MCF 10A (cell line): ENCODE measurements around the gene CDKN1A. TPM values are rescaled to one million over a fixed set of nuclear protein-coding genes. Genes with fewer than 3 reads are reported as not detected.

Experiments used
- BruUV-seq: library from RNA; stranded (reverse); fragments of 400-500 nt; replicated peaks from 2 replicates; lab custom pipeline; 2021; lab: Mats Ljungman, UMichigan
- CTCF ChIA-PET: fragments of 300-600 bp; sonication (Branson Sonifier 250); formaldehyde crosslinking; extraction: SDS; loops from one replicate; lab custom pipeline; 2021; ENCODE audit warnings: antibody characterized with exemption, inconsistent platforms; lab: Yijun Ruan, JAX
- POLR2A ChIA-PET: fragments of 300-600, 350-650 bp; sonication (Branson Sonifier 250); formaldehyde crosslinking; extraction: SDS; loops from one replicate; lab custom pipeline; 2020; ENCODE audit warnings: antibody characterized with exemption, inconsistent platforms; lab: Yijun Ruan, JAX
- DNase-seq: peaks from one replicate; pipeline ENCODE4 v3.0.0-alpha.2; 2018; ENCODE audit not compliant: unreplicated experiment
- H3K27ac Mint-ChIP-seq: one replicate; pipeline ENCODE4 v1.8.0; 2022; ENCODE audit warnings: mild to moderate bottlenecking, low read depth, mixed read lengths; ENCODE audit not compliant: unreplicated experiment
- H3K27me3 Mint-ChIP-seq: one replicate; pipeline ENCODE4 v1.8.0; 2022; ENCODE audit warnings: mixed read lengths; ENCODE audit not compliant: insufficient read depth, unreplicated experiment
- H3K36me3 Mint-ChIP-seq: one replicate; pipeline ENCODE4 v1.8.0; 2022; ENCODE audit warnings: mild to moderate bottlenecking, moderate library complexity, mixed read lengths; ENCODE audit not compliant: insufficient read depth, unreplicated experiment
- H3K4me1 Mint-ChIP-seq: one replicate; pipeline ENCODE4 v1.8.0; 2022; ENCODE audit warnings: mixed read lengths; ENCODE audit not compliant: insufficient read depth, unreplicated experiment
- H3K4me3 Mint-ChIP-seq: one replicate; pipeline ENCODE4 v1.8.0; 2022; ENCODE audit warnings: mild to moderate bottlenecking, moderate library complexity, mixed read lengths; ENCODE audit not compliant: unreplicated experiment
- H3K9me3 Mint-ChIP-seq: one replicate; pipeline ENCODE4 v1.8.0; 2022; ENCODE audit warnings: mixed read lengths; ENCODE audit not compliant: unreplicated experiment
- intact Hi-C: fragments of 100-400 bp; cut with micrococcal nuclease; formaldehyde crosslinking; loops from 2 replicates; pipeline ENCODE4 v1.14.1; 2022
- total RNA-seq: library from RNA; stranded (reverse); gene quantifications from 2 replicates; pipeline ENCODE4 v1.2.3, GENCODE V29; 2022
- TF ChIP-seq, protein P1 (sequence below): fragments of 200-600 bp; IDR thresholded peaks from one replicate; pipeline ENCODE4 v1.8.0; 2022; ENCODE audit warnings: antibody characterized with exemption, mild to moderate bottlenecking; ENCODE audit not compliant: unreplicated experiment

Gene CDKN1A
- total RNA-seq, 1 experiment from 2014 or later, result 407 TPM

DNA sequence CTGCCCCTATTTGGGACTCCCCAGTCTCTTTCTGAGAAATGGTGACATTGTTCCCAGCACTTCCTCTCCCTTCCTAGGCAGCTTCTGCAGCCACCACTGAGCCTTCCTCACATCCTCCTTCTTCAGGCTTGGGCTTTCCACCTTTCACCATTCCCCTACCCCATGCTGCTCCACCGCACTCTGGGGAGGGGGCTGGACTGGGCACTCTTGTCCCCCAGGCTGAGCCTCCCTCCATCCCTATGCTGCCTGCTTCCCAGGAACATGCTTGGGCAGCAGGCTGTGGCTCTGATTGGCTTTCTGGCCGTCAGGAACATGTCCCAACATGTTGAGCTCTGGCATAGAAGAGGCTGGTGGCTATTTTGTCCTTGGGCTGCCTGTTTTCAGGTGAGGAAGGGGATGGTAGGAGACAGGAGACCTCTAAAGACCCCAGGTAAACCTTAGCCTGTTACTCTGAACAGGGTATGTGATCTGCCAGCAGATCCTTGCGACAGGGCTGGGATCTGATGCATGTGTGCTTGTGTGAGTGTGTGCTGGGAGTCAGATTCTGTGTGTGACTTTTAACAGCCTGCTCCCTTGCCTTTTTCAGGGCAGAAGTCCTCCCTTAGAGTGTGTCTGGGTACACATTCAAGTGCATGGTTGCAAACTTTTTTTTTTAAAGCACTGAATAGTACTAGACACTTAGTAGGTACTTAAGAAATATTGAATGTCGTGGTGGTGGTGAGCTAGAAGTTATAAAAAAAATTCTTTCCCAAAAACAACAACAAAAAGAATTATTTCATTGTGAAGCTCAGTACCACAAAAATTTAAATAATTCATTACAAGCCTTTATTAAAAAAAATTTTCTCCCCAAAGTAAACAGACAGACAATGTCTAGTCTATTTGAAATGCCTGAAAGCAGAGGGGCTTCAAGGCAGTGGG lies 2.1 kb upstream of the CDKN1A start:
- TF ChIP-seq, protein P1, sequence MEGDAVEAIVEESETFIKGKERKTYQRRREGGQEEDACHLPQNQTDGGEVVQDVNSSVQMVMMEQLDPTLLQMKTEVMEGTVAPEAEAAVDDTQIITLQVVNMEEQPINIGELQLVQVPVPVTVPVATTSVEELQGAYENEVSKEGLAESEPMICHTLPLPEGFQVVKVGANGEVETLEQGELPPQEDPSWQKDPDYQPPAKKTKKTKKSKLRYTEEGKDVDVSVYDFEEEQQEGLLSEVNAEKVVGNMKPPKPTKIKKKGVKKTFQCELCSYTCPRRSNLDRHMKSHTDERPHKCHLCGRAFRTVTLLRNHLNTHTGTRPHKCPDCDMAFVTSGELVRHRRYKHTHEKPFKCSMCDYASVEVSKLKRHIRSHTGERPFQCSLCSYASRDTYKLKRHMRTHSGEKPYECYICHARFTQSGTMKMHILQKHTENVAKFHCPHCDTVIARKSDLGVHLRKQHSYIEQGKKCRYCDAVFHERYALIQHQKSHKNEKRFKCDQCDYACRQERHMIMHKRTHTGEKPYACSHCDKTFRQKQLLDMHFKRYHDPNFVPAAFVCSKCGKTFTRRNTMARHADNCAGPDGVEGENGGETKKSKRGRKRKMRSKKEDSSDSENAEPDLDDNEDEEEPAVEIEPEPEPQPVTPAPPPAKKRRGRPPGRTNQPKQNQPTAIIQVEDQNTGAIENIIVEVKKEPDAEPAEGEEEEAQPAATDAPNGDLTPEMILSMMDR, result no peak
- H3K9me3 Mint-ChIP-seq, result no peaks in the 10 kb centered on the region
- TSS peak; percentile 8 for BruUV-seq
- ChIA-PET POLR2A (interaction anchor here (0.6 to 17.5 kb wide), 22 partner anchors 9 to 950 kb away, joined by 3 to 495 read pairs (median 6); partner anchors contain the start of genes PPIL1 and SRSF3), CTCF (interaction anchor here (0.7 to 8.0 kb wide), 8 partner anchors 9 to 1208 kb away, joined by 3 to 37 read pairs (median 5); no protein-coding TSS in a partner anchor)
- intact Hi-C loops, result loop anchor here (1.0 to 5.0 kb wide), 3 partner anchors 9 to 129 kb away; partner anchors contain the start of gene STK38
- peaks cover 28% of the 10 kb centered on the region for H3K4me1 Mint-ChIP-seq
- H3K36me3 Mint-ChIP-seq, result peaks cover 36% of the 10 kb centered on the region
- peak; percentile 72 for DNase-seq
- H3K27ac Mint-ChIP-seq, result peak overlapping the region; percentile 97
- no peaks in the 10 kb centered on the region for H3K27me3 Mint-ChIP-seq
- peak overlapping the region; percentile 87 for H3K4me3 Mint-ChIP-seq

DNA sequence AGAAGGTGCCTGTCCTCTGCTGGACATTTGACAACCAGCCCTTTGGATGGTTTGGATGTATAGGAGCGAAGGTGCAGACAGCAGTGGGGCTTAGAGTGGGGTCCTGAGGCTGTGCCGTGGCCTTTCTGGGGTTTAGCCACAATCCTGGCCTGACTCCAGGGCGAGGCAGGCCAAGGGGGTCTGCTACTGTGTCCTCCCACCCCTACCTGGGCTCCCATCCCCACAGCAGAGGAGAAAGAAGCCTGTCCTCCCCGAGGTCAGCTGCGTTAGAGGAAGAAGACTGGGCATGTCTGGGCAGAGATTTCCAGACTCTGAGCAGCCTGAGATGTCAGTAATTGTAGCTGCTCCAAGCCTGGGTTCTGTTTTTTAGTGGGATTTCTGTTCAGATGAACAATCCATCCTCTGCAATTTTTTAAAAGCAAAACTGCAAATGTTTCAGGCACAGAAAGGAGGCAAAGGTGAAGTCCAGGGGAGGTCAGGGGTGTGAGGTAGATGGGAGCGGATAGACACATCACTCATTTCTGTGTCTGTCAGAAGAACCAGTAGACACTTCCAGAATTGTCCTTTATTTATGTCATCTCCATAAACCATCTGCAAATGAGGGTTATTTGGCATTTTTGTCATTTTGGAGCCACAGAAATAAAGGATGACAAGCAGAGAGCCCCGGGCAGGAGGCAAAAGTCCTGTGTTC lies 1.3 kb upstream of the CDKN1A start:
- no peaks in the 10 kb centered on the region for H3K27me3 Mint-ChIP-seq
- TSS peak; percentile 36 for BruUV-seq
- ChIA-PET POLR2A (interaction anchor here (0.6 to 17.5 kb wide), 22 partner anchors 9 to 951 kb away, joined by 3 to 495 read pairs (median 6); partner anchors contain the start of genes PPIL1 and SRSF3), CTCF (interaction anchor here (1.1 to 8.0 kb wide), 7 partner anchors 10 to 82 kb away, joined by 3 to 37 read pairs (median 5); no protein-coding TSS in a partner anchor)
- TF ChIP-seq, protein P1, result no peak
- intact Hi-C loops, result loop anchor here (1.0 to 5.0 kb wide), 3 partner anchors 10 to 130 kb away; partner anchors contain the start of gene STK38
- peak overlapping the region; percentile 97 for H3K27ac Mint-ChIP-seq
- peak; percentile 47 for DNase-seq
- peaks cover 29% of the 10 kb centered on the region for H3K4me1 Mint-ChIP-seq
- H3K36me3 Mint-ChIP-seq, result peaks cover 44% of the 10 kb centered on the region
- H3K9me3 Mint-ChIP-seq, result no peaks in the 10 kb centered on the region
- peak overlapping the region; percentile 87 for H3K4me3 Mint-ChIP-seq

DNA sequence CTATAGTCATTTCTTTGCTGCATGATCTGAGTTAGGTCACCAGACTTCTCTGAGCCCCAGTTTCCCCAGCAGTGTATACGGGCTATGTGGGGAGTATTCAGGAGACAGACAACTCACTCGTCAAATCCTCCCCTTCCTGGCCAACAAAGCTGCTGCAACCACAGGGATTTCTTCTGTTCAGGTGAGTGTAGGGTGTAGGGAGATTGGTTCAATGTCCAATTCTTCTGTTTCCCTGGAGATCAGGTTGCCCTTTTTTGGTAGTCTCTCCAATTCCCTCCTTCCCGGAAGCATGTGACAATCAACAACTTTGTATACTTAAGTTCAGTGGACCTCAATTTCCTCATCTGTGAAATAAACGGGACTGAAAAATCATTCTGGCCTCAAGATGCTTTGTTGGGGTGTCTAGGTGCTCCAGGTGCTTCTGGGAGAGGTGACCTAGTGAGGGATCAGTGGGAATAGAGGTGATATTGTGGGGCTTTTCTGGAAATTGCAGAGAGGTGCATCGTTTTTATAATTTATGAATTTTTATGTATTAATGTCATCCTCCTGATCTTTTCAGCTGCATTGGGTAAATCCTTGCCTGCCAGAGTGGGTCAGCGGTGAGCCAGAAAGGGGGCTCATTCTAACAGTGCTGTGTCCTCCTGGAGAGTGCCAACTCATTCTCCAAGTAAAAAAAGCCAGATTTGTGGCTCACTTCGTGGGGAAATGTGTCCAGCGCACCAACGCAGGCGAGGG lies 594 bp upstream of the CDKN1A start:
- intact Hi-C loops, result loop anchor here (1.0 to 5.0 kb wide), 3 partner anchors 11 to 131 kb away; partner anchors contain the start of gene STK38
- BruUV-seq, result no TSS peak
- peaks cover 51% of the 10 kb centered on the region for H3K36me3 Mint-ChIP-seq
- H3K4me1 Mint-ChIP-seq, result peaks cover 29% of the 10 kb centered on the region
- peak; percentile 49 for DNase-seq
- ChIA-PET POLR2A (interaction anchor here (0.6 to 17.5 kb wide), 29 partner anchors 10 to 1141 kb away, joined by 3 to 495 read pairs (median 5); partner anchors contain the start of gene SRSF3), CTCF (interaction anchor here (1.1 to 8.0 kb wide), 5 partner anchors 11 to 54 kb away, joined by 3 to 37 read pairs (median 5); no protein-coding TSS in a partner anchor)
- no peaks in the 10 kb centered on the region for H3K9me3 Mint-ChIP-seq
- peak overlapping the region; percentile 87 for H3K4me3 Mint-ChIP-seq
- H3K27me3 Mint-ChIP-seq, result no peaks in the 10 kb centered on the region
- H3K27ac Mint-ChIP-seq, result peak overlapping the region; percentile 97
- TF ChIP-seq, protein P1, result no peak
